Right cardiac atrium (tissue), 5 donors: ENCODE data around the gene HMX2. TPM values are rescaled to one million over a fixed set of nuclear protein-coding genes. Genes with fewer than 3 reads are reported as not detected.
A peak's percentile ranks its signal among the peaks of the same experiment; 100 is the strongest.

ENCODE experiments used
- ATAC-seq, 2 donors: fragments of 200-7000 bp; cut with Tn5 transposase; one replicate each; pipeline versions ENCODE4 v1.8.0 to v1.9.1; 2020; ENCODE audit warnings: moderate library complexity in 2 of 2, mild to moderate bottlenecking in 1 of 2
- DNase-seq, 3 donors: peaks; one replicate each; pipeline ENCODE4 v3.0.0-alpha.2; 2020
- H3K27ac ChIP-seq: one replicate; pipeline ENCODE4 v1.5.1; 2013; ENCODE audit warnings: mild to moderate bottlenecking, low read length, control low read depth, moderate library complexity
- H3K27me3 ChIP-seq: one replicate; pipeline ENCODE4 v1.6.1; 2013; ENCODE audit not compliant: control insufficient read depth, insufficient read depth
- H3K4me1 ChIP-seq: one replicate; pipeline ENCODE4 v1.6.1; 2013; ENCODE audit warnings: low read length; ENCODE audit not compliant: control insufficient read depth, insufficient read depth
- H3K4me3 ChIP-seq: one replicate; pipeline ENCODE4 v1.5.1; 2013; ENCODE audit warnings: low read length, control low read depth
- H3K9me3 ChIP-seq: one replicate; pipeline ENCODE4 v1.6.1; 2013; ENCODE audit warnings: low read length; ENCODE audit not compliant: control insufficient read depth
- WGBS: extraction: QIAGEN DNeasy Blood & Tissue Kit; methylation state at CpG from one replicate; pipeline ENCODE4 v1.1.7; 2013; 5-methylcytosine and 5-hydroxymethylcytosine counted together
- intact Hi-C, 4 donors: fragments of 100-400 bp; cut with DNase I; formaldehyde crosslinking; loops; one replicate each; pipeline versions ENCODE4 v1.11.0 to v1.14.0; 2022 to 2023
- polyA plus RNA-seq: library from polyadenylated mRNA; stranded (reverse); fragments of 200-250 nt; gene quantifications from one replicate; pipeline ENCODE4 v1.2.3, GENCODE V29; 2013
- total RNA-seq, 4 donors: library from RNA; stranded (reverse); fragmentation: NEBNext Ultra II Directional; extraction: Animal tissue kit (Norgen Biotek cat#: 25700); gene quantifications; one replicate each; pipeline ENCODE4 v1.2.1, GENCODE V29; 2021
- donor health status: healthy with polysubstance abuse.
- donor health status: DM: no; HTN: yes; CAD: no.
- donor health status: DM: no; HTN: no; CAD: no.
- donor health status: DM: no; HTN: yes; CAD: no; lungs with severe emphysema.
- donor health status: DM: yes; HTN: yes; CAD: no.

Gene HMX2
- total and polyA plus RNA-seq, 5 donors = not detected

GRCh38 chr10:123139521-123140163, 8.3 kb upstream of the HMX2 start:
- H3K4me1 ChIP-seq = peaks cover 4% of the 10 kb centered on the region
- H3K4me3 ChIP-seq = no peak overlapping the region
- no peak overlapping the region for H3K27ac ChIP-seq
- 3% methylated on average over 32 of the region's 32 CpGs for WGBS
- peak in 1 of 3 donors; percentile 50 for DNase-seq
- ATAC-seq = peak in 1 of 2 donors; percentile 44
- intact Hi-C loops = loop anchor here in 1 of 4 donors (10.0 kb wide), 2 partner anchors 235 to 415 kb away; no protein-coding TSS in a partner anchor
- H3K27me3 ChIP-seq = no peaks in the 10 kb centered on the region
- no peaks in the 10 kb centered on the region for H3K9me3 ChIP-seq

DNA sequence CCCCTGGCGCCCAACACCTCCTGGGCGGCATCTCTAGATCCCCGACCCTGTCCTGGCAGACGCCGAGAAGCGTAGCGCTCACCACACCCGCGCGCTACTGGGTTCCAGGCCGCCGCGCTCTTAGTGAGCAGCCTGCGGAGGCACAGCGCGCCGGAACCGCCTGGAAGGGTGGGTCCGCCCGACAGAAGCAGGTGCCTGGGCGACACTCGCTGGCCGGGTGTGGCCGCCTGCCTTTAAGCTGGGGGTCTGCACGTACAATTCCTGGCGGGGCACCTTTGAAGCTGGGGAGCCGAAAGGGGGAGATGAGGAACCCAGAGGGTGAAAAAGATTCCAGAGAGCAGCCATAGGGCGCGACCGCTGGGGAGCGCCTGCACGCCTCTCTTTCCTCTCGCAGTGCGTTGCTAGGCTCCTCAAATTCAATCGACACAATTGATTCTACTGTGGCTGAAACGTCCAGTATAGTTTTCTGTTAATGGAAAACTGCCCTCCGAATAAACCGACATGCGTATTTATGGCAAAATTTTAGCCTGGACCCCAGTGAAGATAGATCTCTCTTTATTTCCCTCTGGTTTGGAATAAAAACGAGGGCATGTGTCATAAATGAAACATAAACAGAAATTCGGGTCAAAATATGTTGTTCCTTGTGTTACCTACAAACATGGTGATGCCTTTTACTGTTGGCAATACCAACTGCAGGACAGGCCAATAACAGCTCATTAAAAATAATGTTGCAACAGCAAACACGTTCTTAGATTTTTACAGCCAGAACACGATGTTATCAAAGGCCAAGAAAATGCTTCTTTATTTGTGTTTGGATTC, 7.6 kb upstream of the HMX2 start:
- Histone ChIP-seq H3K4me1 (peaks cover 2% of the 10 kb centered on the region), H3K4me3 (no peak overlapping the region), H3K9me3 (no peaks in the 10 kb centered on the region), H3K27ac (no peak overlapping the region), H3K27me3 (no peaks in the 10 kb centered on the region)
- ATAC-seq = no peak
- peak in 2 of 3 donors; percentile 22 to 31 for DNase-seq
- intact Hi-C loops = no loop called here
- 4% methylated on average over 43 of the region's 43 CpGs for WGBS

- intact Hi-C loops = no loop called here
Measured at GRCh38 chr10:123140983-123141390, 6.9 kb upstream of the HMX2 start.

DNA sequence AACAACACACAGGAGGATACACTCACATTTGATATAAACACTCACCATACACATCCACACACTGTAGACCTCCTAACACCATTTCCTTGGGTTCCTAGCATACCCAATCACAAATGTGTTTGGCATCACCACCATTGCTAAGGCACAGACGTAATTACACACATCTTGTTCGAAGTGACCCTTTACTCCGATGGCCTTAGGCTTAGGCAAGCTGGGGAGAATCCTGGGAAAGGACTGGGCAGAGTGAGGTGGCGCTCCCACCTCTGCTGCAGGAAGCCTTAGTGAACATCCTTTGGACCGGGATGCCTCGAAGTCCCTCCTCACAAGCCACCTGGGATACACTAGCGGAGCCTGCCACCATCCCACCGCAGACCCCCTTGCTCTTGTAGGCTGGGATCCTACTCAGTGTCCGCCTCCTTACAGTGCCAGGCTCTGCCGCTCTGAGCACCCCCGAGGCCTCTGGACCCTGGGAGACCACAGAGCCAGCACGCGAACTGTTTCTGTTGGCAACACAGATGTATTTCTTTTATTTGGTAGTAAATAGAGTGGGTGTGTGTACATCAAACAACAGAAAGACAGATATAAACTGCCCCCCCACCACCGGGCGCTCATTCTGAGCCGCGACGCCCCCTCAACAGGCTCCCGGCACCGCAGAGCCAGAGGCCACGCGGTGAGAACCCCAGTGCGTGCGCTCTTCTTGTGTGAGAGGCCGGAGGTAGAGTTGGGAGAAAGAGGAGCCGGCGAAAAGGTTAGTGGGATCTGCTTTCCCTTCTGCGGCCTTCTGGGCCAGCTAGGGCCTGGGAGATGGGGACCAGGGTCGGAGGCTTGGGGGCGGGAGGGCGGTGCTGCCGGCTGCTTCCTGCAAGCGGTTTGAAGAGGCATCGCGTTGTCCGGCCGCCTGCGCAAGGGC, 5.9 kb upstream of the HMX2 start:
- intact Hi-C loops = no loop called here
- 9% methylated on average over 38 of the region's 38 CpGs for WGBS
- Histone ChIP-seq H3K9me3 (no peaks in the 10 kb centered on the region), H3K27me3 (no peaks in the 10 kb centered on the region), H3K4me1 (peaks cover 2% of the 10 kb centered on the region), H3K27ac (no peak overlapping the region), H3K4me3 (no peak overlapping the region)
- no peak for ATAC-seq
- DNase-seq = no peak

More at GRCh38 chr10:123140983-123141390, 6.9 kb upstream of the HMX2 start:
- H3K4me1 ChIP-seq = peaks cover 2% of the 10 kb centered on the region
- H3K4me3 ChIP-seq = no peak overlapping the region
- no peak overlapping the region for H3K27ac ChIP-seq
- DNase-seq = peak in 1 of 3 donors; percentile 30
- H3K9me3 ChIP-seq = no peaks in the 10 kb centered on the region
- ATAC-seq = no peak
- no peaks in the 10 kb centered on the region for H3K27me3 ChIP-seq
- 6% methylated on average over 6 of the region's 6 CpGs for WGBS

DNA sequence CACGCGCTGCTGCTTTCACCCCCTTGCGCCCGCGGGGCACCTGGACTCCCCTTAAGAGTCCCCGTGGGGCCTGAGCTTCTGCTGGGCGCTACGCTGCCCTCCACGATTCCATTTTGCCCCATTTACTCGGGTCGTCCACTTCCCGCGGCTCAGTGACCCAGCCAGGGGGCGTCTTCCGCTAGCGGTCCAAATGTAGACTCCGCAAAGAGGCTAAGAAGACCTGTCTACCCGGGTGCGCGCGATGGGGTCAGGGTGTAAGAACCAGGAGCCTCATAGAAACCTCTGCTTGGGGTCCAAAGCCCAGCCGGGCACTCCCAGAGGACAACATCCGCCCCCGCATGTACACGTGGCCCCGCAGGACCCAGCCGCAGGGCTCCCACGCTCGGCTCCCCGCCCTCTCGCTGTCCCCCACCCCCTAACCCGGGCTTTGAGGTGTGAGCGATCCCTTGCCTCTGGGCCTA, 5.2 kb upstream of the HMX2 start:
- no peaks in the 10 kb centered on the region for H3K4me1 ChIP-seq
- no peak overlapping the region for H3K4me3 ChIP-seq
- H3K27me3 ChIP-seq = no peaks in the 10 kb centered on the region
- ATAC-seq (no peak), DNase-seq (no peak)
- intact Hi-C loops = no loop called here
- no peak overlapping the region for H3K27ac ChIP-seq
- WGBS = 4% methylated on average over 33 of the region's 33 CpGs
- no peaks in the 10 kb centered on the region for H3K9me3 ChIP-seq

- no peak overlapping the region for H3K4me3 ChIP-seq
- H3K27me3 ChIP-seq = no peaks in the 10 kb centered on the region
- DNase-seq = no peak
- WGBS = 3% methylated on average over 33 of the region's 33 CpGs
- no peak overlapping the region for H3K27ac ChIP-seq
- H3K4me1 ChIP-seq = no peaks in the 10 kb centered on the region
- H3K9me3 ChIP-seq = no peaks in the 10 kb centered on the region
- intact Hi-C loops = no loop called here
- ATAC-seq = no peak
Measured at GRCh38 chr10:123143162-123143824, 4.6 kb upstream of the HMX2 start.

DNA sequence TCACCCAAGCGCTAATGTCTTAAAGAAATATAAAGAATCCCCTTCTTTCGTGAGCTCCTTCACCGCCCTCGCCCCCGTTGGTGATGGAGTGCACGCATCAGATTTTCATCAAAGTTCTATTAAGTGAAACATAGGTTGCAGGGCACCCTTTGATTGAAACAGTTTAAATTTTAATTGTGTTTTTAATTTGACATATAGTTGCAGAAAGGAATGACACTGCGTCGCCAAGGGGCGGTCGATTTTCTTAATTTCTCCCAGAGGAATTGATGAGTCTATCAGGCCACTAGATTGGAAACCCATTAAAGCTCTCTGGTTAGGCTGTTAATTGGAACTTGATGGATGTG, 4.1 kb upstream of the HMX2 start:
- ATAC-seq (no peak), DNase-seq (no peak)
- H3K9me3 ChIP-seq = no peaks in the 10 kb centered on the region
- WGBS = 11% methylated on average over 10 of the region's 10 CpGs
- no peak overlapping the region for H3K4me3 ChIP-seq
- H3K4me1 ChIP-seq = no peaks in the 10 kb centered on the region
- no peaks in the 10 kb centered on the region for H3K27me3 ChIP-seq
- intact Hi-C loops = no loop called here
- H3K27ac ChIP-seq = no peak overlapping the region

- intact Hi-C loops = no loop called here
- ATAC-seq (no peak), DNase-seq (no peak)
- H3K4me1 ChIP-seq = peaks cover 3% of the 10 kb centered on the region
- no peaks in the 10 kb centered on the region for H3K9me3 ChIP-seq
- 2% methylated on average over 29 of the region's 29 CpGs for WGBS
- no peak overlapping the region for H3K27ac ChIP-seq
- no peak overlapping the region for H3K4me3 ChIP-seq
- no peaks in the 10 kb centered on the region for H3K27me3 ChIP-seq
Measured at GRCh38 chr10:123144697-123145541, 3.0 kb upstream of the HMX2 start.

GRCh38 chr10:123145542-123146012, 2.4 kb upstream of the HMX2 start:
- intact Hi-C loops = no loop called here

More at GRCh38 chr10:123145542-123146012, 2.4 kb upstream of the HMX2 start:
- H3K9me3 ChIP-seq = no peaks in the 10 kb centered on the region
- DNase-seq (no peak), ATAC-seq (no peak)
- H3K4me1 ChIP-seq = peaks cover 3% of the 10 kb centered on the region
- H3K4me3 ChIP-seq = no peak overlapping the region
- 3% methylated on average over 14 of the region's 14 CpGs for WGBS
- no peaks in the 10 kb centered on the region for H3K27me3 ChIP-seq
- no peak overlapping the region for H3K27ac ChIP-seq
